MM.1S (cell line): ENCODE data around the gene VNN1.

Experiments
- DNase-seq: peaks from one replicate; pipeline ENCODE4 v3.0.0-alpha.2; 2015
- H2AFZ ChIP-seq: fragments of 300-600 bp; sonication (generic); 2 replicates; pipeline ENCODE4 v1.6.0; 2016; ENCODE audit warnings: antibody characterized with exemption, low read length
- H3F3A ChIP-seq: fragments of 300-600 bp; sonication (generic); 2 replicates; pipeline ENCODE4 v1.6.1; 2016; ENCODE audit warnings: mild to moderate bottlenecking, antibody characterized with exemption, low read length, moderate library complexity, mixed read lengths; ENCODE audit not compliant: insufficient read depth
- H3K27ac ChIP-seq: fragments of 300-600 bp; sonication (generic); 2 replicates; pipeline ENCODE4 v1.5.1; 2016; ENCODE audit warnings: mild to moderate bottlenecking, low read length
- H3K27me3 ChIP-seq: fragments of 300-600 bp; sonication (generic); replicated peaks from 2 replicates; pipeline ENCODE4 v1.6.0; 2016; ENCODE audit warnings: low read length; ENCODE audit not compliant: insufficient read depth
- H3K36me3 ChIP-seq: fragments of 300-600 bp; sonication (generic); replicated peaks from 2 replicates; pipeline ENCODE4 v1.6.1; 2016; ENCODE audit warnings: mild to moderate bottlenecking, low read length, mixed read lengths; ENCODE audit not compliant: insufficient read depth
- H3K4me1 ChIP-seq: fragments of 300-600 bp; sonication (generic); 2 replicates; pipeline ENCODE4 v1.6.1; 2016; ENCODE audit warnings: low read length, mixed read lengths
- H3K4me2 ChIP-seq: fragments of 300-600 bp; sonication (generic); 2 replicates; pipeline ENCODE4 v1.6.0; 2016; ENCODE audit warnings: low read depth, low read length
- H3K4me3 ChIP-seq: fragments of 300-600 bp; sonication (generic); 2 replicates; pipeline ENCODE4 v1.5.1; 2016; ENCODE audit warnings: low read length, mixed read lengths
- H3K79me2 ChIP-seq: fragments of 300-600 bp; sonication (generic); 2 replicates; pipeline ENCODE4 v1.6.1; 2016; ENCODE audit warnings: mixed run types, low read length, mixed read lengths
- H3K9ac ChIP-seq: fragments of 300-600 bp; sonication (generic); 2 replicates; pipeline ENCODE4 v1.6.1; 2016; ENCODE audit warnings: low read length, mixed read lengths
- H3K9me2 ChIP-seq: fragments of 300-600 bp; sonication (generic); replicated peaks from 2 replicates; pipeline ENCODE4 v1.6.1; 2016; ENCODE audit warnings: mild to moderate bottlenecking, low read length, mixed read lengths; ENCODE audit not compliant: insufficient read depth
- H3K9me3 ChIP-seq: fragments of 300-600 bp; sonication (generic); replicated peaks from 2 replicates; pipeline ENCODE4 v1.6.1; 2016; ENCODE audit warnings: mild to moderate bottlenecking, low read length, mixed read lengths; ENCODE audit not compliant: insufficient read depth
- H4K20me1 ChIP-seq: fragments of 300-600 bp; sonication (generic); 2 replicates; pipeline ENCODE4 v1.6.1; 2016; ENCODE audit warnings: mild to moderate bottlenecking, low read length, moderate library complexity, mixed read lengths; ENCODE audit not compliant: insufficient read depth
- CTCF ChIP-seq: fragments of 300-600 bp; sonication (generic); IDR thresholded peaks from 2 replicates; pipeline ENCODE4 v1.5.1; 2016; ENCODE audit warnings: antibody characterized with exemption, low read length, mixed read lengths
- EZH2 ChIP-seq: fragments of 300-600 bp; sonication (generic); optimal IDR thresholded peaks from 2 replicates; pipeline ENCODE3; 2017; ENCODE audit warnings: low read depth, mild to moderate bottlenecking, antibody characterized with exemption, low read length, mixed read lengths
- EZH2phosphoT487 ChIP-seq: fragments of 300-600 bp; sonication (generic); IDR thresholded peaks from 2 replicates; pipeline ENCODE4 v1.6.1; 2018; ENCODE audit warnings: antibody characterized with exemption, low read length

VNN1 gene

DNA sequence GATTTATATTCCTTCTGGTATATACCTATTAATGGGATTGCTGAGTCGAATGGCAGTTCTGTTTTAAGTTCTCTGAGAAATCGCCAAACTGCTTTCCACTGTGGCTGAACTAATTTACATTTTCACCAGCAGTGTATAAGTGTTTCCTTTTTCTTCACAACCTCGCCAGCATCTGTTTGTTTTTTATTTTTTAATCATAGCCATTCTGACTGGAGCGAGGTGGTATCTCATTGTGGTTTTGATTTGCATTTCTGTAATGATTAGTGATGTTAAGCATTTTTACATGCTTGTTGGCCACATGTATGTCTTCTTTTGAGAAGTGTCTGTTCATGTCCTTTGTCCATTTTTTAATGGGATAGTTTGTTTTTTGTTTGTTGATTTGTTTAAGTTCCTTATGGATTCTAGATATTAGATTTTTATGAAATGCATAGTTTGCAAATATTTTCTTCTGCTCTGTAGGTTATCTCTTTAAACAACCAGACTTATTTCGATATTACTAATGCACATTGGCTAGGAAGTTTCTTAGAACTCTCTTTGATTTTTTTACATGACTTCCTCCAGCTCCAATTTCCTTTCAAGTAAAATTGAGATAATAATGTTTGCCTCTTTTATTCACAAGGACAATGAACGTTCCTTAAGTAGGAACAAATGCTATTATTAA lies 12.2 kb upstream of the VNN1 start:
- no peak for TF ChIP-seq CTCF
- no peak for TF ChIP-seq EZH2
- TF ChIP-seq EZH2phosphoT487 = no peak
- no peaks in the 10 kb centered on the region for H3K79me2 ChIP-seq
- H3K9me2 ChIP-seq = no peaks in the 10 kb centered on the region
- H3K4me2 ChIP-seq = no peak overlapping the region
- H3K36me3 ChIP-seq = no peaks in the 10 kb centered on the region
- H3K27me3 ChIP-seq = no peaks in the 10 kb centered on the region
- no peaks in the 10 kb centered on the region for H3F3A ChIP-seq
- H3K27ac ChIP-seq = no peak overlapping the region
- H3K9me3 ChIP-seq = no peaks in the 10 kb centered on the region
- H3K4me3 ChIP-seq = no peak overlapping the region
- H3K4me1 ChIP-seq = no peaks in the 10 kb centered on the region
- H4K20me1 ChIP-seq = no peaks in the 10 kb centered on the region
- H3K9ac ChIP-seq = no peak overlapping the region
- no peak for DNase-seq
- H2AFZ ChIP-seq = no peak overlapping the region

GRCh38 chr6:132725471-132725870 lies 11.6 kb upstream of the VNN1 start:
- H3K9me3 ChIP-seq = no peaks in the 10 kb centered on the region
- no peak for DNase-seq
- TF ChIP-seq CTCF = no peak
- no peak for TF ChIP-seq EZH2
- TF ChIP-seq EZH2phosphoT487 = no peak
- no peaks in the 10 kb centered on the region for H3K4me1 ChIP-seq
- no peak overlapping the region for H3K4me2 ChIP-seq
- no peaks in the 10 kb centered on the region for H3K79me2 ChIP-seq
- H3K36me3 ChIP-seq = no peaks in the 10 kb centered on the region
- no peaks in the 10 kb centered on the region for H3K9me2 ChIP-seq
- H3K4me3 ChIP-seq = no peak overlapping the region
- H2AFZ ChIP-seq = no peak overlapping the region
- H3K27ac ChIP-seq = no peak overlapping the region
- no peak overlapping the region for H3K9ac ChIP-seq
- H3K27me3 ChIP-seq = no peaks in the 10 kb centered on the region
- no peaks in the 10 kb centered on the region for H3F3A ChIP-seq
- H4K20me1 ChIP-seq = no peaks in the 10 kb centered on the region

- no peak overlapping the region for H2AFZ ChIP-seq
- H3K27ac ChIP-seq = no peak overlapping the region
- no peak for DNase-seq
- H3K27me3 ChIP-seq = no peaks in the 10 kb centered on the region
- no peak overlapping the region for H3K4me3 ChIP-seq
- no peaks in the 10 kb centered on the region for H3K79me2 ChIP-seq
- no peaks in the 10 kb centered on the region for H4K20me1 ChIP-seq
- H3K9me3 ChIP-seq = no peaks in the 10 kb centered on the region
- H3K4me1 ChIP-seq = no peaks in the 10 kb centered on the region
- no peaks in the 10 kb centered on the region for H3K36me3 ChIP-seq
- no peak overlapping the region for H3K9ac ChIP-seq
- TF ChIP-seq EZH2 = no peak
- no peak overlapping the region for H3K4me2 ChIP-seq
- no peaks in the 10 kb centered on the region for H3F3A ChIP-seq
- H3K9me2 ChIP-seq = no peaks in the 10 kb centered on the region
Measured at GRCh38 chr6:132719736-132720448, 6.0 kb upstream of the VNN1 start.
